Stimulated activated CD4-positive, alpha-beta T cell treated with anti-CD3 and anti-CD28 coated beads, Interleukin-15, amount 100 ng/mL, for 48 hours (primary cell): ENCODE data around the gene SLC25A20.
"Not testable (repeated sequence)": the region's sequence is repeated elsewhere in the genome, so short reads cannot be mapped to it uniquely, and the experiment has no call there.

ENCODE experiments used
- DNase-seq, 2 donors: peaks; one replicate each; pipeline ENCODE4 v3.0.0-alpha.2; 2020; ENCODE audit warnings: low read depth in 2 of 2

Gene SLC25A20, protein sequence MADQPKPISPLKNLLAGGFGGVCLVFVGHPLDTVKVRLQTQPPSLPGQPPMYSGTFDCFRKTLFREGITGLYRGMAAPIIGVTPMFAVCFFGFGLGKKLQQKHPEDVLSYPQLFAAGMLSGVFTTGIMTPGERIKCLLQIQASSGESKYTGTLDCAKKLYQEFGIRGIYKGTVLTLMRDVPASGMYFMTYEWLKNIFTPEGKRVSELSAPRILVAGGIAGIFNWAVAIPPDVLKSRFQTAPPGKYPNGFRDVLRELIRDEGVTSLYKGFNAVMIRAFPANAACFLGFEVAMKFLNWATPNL

GRCh38 chr3:48898383-48899234, at the start of gene SLC25A20:
Gene SLC25A20, minus strand, starts transcription at chr3:48898882. Its CDS starts 88 bp downstream, at chr3:48898794.
- peak; percentile 82 to 91 for DNase-seq

- DNase-seq = no peak
Observed at GRCh38 chr3:48945891-48946549, 47.3 kb upstream of the SLC25A20 start.

GRCh38 chr3:48945432-48945831, 46.8 kb upstream of the SLC25A20 start:
- no peak for DNase-seq

DNA sequence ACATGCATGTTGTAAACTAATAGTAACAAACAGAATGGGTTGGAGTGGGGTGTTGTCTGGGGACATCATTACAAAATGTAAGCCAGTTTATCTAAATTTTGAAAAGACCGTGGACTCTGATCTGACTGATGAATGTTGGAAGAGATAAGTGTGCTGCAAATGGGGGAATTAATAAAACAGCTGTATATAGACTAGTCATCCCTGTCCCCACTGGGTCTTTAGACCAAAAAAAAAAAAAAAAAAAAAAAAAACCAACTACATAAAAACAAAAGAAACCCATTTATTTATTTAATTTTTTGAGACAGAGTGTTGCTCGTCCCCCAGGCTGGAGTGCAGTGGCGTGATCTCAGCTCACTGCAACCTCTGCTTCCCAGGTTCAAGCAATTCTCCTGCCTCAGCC, 40.0 kb upstream of the SLC25A20 start:
- DNase-seq = no peak

DNA sequence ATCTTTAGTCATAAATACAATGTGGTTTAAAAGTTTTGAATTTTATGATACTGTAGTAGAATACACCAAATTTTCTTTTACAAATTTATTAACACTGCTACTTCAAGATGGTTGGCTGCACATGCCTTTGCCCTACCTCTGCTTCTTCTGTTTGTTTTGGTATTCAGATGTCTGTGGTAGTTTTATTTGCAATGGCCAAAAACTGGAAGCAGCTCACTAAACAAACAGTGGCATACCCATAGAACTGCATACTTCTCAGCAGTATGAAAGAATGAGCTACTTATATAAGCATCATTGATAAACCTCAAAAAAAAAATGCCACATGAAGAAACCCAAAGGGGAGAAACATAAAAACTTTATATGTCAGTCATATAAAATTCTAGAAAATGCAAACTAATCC, 39.5 kb upstream of the SLC25A20 start:
- DNase-seq = no peak

- DNase-seq = no peak
Observed at GRCh38 chr3:48935530-48935929, 36.8 kb upstream of the SLC25A20 start.

DNA sequence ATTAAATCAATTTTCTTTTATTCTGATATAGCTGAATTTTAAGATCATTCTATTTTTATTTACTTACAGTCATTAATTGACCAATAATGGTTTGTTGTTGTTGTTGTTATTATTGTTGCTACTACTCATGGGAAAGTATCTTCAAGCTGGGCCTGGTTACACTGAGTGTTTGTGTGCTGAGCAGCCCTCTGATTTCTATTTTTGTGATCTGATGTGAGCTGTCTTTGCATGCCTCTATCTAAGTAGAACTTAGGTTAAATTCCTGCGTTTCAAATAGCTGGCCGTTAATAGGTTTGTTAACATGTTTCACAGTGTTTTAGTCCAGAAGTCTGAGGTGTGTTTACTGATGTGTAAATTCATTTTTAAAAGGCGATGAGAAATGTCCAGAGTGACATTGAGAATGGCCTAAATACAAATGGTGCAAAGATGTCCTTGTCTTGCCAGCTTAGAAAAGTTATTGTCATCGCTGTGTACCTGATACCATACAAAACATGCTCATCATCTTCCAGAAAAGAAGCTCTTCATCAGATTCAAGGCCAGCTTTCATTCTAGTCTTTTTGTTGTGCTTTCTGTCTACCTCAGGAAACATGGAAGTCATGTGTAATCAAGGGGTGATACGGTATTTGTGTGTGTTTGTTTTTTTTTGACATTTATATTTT, 35.8 kb upstream of the SLC25A20 start:
- no peak for DNase-seq

DNA sequence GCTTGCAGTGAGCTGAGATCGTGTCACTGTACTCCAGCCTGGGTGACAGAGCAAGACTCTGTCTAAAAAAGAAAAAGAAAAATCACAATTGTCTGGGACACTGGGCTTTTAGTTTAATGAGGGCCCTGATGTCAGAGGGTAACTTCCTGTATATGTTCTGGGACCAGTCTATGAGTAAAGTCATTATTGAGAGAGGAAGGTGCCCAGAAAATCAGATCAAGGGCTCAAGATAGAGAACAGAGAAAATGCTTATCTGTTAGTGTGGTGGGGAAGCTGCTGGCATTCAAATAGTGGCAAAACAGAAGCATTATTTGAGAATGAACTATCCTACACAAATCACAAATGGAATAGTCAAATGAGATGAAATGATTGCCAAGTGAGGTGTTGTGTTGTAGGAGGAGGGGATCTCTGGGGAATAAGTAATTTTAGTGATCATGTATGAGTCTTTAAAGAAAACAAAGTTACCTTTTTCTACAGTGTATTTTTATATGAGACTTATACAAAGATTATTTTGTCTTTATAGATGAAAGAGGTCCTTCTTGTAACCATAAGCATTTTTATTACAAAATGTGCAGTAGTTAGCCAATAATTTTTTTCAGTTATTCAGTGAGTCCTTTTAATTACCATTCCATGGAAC, 33.4 kb upstream of the SLC25A20 start:
- DNase-seq = no peak

DNA sequence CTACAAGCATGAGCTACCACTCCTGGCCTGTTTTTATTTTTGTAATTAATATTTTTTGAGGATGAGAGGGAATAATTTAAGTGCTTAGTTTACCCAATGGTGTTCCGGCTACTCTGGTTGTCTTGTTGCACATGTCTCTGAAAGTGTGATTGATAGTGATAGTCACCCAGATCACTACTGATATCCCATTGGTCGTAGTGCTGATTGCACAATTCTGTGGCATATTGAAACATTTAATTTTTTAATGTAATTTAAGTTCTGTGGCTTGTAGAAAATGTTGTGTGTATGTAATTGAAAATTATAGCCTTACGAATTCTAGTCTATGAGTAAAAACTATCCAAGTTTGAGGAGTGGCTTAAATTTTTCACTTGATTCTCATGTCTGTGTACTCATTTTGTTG, 31.9 kb upstream of the SLC25A20 start:
- no peak for DNase-seq

- no peak for DNase-seq
Observed at GRCh38 chr3:48929358-48930035, 30.8 kb upstream of the SLC25A20 start.

DNA sequence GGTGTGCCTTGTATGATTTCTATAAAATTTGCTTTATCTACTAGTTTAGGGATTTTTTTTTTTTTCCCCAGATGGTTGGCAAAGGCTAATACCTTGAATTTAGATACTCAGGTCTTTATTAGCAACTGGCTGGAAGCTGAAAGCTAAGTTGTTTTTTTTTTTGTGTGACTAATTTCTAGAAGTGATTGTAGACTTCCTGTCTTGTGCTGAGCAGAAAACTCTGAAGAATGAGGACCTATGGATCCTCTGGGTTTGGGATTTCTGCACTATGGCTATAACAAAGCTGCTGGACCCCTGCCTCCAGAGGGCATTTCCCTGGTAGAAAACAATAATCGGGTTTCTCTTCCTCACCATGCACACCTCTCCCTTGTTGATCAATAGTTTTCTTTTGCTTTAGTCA, 30.0 kb upstream of the SLC25A20 start:
- no peak for DNase-seq

DNA sequence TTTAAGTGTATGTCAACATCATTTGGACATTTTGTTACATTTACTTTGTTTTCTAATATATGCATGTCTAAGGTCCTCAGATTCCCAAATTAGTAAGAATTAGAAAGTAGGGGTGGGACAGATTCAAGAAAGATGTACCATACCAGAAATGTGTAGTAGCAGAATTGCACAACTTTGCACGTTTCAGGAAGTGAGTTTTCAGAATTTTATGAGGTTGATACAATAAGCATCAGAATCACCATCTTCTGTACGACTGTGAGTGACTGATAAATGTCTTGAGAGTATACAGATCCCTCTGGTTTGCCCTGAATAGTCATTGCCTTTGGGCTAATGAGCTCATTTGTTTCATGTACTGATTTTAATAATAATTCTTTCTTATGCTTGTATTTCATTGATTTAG, 29.2 kb upstream of the SLC25A20 start:
- DNase-seq = no peak

DNA sequence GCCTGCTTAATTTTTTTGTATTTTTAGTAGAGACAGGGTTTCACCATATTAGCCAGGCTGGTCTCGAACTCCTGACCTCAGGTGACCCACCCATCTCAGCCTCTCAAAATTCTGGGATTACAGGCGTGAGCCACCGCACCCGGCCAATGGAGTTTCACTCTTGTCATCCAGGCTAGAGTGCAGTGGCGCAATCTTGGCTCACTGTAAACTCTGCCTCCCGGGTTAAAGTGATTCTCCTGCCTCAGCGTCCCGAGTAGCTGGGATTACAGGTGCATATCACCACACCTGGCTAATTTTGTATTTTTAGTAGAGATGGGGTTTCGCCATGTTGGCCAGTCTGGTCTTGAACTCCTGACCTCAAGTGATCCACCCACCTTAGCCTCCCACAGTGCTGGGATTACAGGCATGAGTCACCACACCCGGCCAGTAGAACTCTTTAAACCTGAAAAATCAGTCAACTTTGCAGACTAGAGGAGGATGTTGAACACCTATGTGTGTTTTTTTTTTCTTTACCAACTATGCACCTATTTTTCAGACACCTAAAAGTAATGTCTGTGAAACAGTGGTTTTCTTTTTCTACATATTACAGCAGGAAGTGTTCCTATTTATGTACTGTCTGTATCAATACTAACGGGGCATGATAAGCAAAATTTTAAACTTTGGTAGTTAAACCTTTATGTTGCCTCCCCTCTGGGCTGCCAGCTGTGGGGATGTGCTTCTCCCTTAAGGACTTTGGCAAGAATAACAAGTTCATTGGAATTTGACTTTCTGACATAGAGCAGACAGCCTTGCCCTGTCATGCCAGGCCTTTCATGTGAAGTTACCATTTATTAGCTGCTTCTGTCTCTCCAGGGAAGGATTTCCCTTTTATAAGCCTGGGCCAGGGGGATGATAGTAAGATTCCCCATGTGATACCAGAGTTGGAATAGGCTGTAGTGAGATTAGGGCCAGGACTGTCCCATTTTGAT, 28.0 kb upstream of the SLC25A20 start:
- no peak for DNase-seq

- peak; percentile 43 to 58 for DNase-seq
Observed at GRCh38 chr3:48919215-48920138, 20.8 kb upstream of the SLC25A20 start.

- peak; percentile 83 to 85 for DNase-seq
Observed at GRCh38 chr3:48918388-48919214, 19.9 kb upstream of the SLC25A20 start, which contains the start of gene ARIH2. Gene ARIH2, plus strand, starts transcription at chr3:48918842. Its CDS starts 8,717 bp downstream, at chr3:48927559.

DNA sequence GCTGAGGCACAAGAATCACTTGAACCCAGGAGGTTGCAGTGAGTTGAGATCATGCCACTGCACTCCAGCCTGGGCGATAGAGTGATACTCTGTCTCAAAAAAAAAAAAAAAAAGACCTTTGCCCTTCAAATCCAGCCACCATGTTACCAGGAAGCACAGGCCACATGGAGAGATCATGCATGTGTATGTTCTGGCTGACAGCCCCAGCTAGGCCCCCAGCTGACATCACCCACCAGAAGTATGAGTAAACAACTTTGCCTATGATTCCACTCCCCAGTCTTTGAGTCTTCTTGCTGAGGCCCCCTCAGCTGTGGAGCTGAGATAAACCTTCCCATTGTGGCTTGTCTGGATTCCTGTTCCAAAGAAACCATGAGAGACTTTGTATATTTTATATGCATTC, 16.6 kb upstream of the SLC25A20 start:
- DNase-seq = no peak

DNA sequence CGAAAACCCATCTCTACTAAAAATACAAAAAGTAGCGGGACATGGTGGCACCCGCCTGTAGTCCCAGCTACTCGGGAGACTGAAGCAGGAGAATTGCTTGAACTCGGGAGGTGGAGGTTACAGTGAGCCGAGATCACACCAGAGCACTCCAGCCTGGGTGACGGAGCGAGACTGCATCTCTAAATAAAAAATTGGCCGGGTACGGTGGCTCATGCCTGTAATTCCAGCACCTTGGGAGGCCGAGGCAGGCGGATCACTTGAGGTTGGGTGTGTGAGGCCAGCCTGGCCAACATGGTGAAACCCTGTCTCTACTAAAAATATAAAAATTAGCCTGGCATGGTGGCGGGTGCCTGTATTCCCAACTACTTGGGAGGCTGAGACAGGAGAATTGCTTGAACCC, 8.3 kb upstream of the SLC25A20 start:
- DNase-seq = not testable (repeated sequence)

GRCh38 chr3:48899273-48899672, 591 bp upstream of the SLC25A20 start:
- no peak for DNase-seq
